Endothelial cell of umbilical vein (primary cell): ENCODE measurements around the gene NAV3.

ENCODE experiments used
- CTCF ChIP-seq, 2 donors: IDR thresholded peaks; 1 replicate in 1 of 2; 2 replicates in 1 of 2; pipeline ENCODE4 v1.5.1; 2011; ENCODE audit warnings: low read length in 2 of 2, mild to moderate bottlenecking in 2 of 2, moderate library complexity in 2 of 2, control low read depth in 1 of 2, inconsistent platforms in 1 of 2, low read depth in 1 of 2; ENCODE audit not compliant: insufficient read depth in 1 of 2; ENCODE audit errors: extremely low read depth in 1 of 2
- EZH2 ChIP-seq: IDR thresholded peaks from 2 replicates; pipeline ENCODE4 v1.6.1; 2012; ENCODE audit warnings: borderline replicate concordance, low read depth, mild to moderate bottlenecking, moderate library complexity, low read length, inconsistent platforms; ENCODE audit not compliant: severe bottlenecking
- FOS ChIP-seq: IDR thresholded peaks from 2 replicates; pipeline ENCODE4 v1.6.1; 2011; ENCODE audit warnings: mild to moderate bottlenecking, low read length, moderate library complexity, borderline replicate concordance; ENCODE audit not compliant: insufficient read depth
- GATA2 ChIP-seq: IDR thresholded peaks from 2 replicates; pipeline ENCODE4 v1.7.0; 2011; ENCODE audit warnings: low read depth, mild to moderate bottlenecking, moderate library complexity, mixed read lengths, low read length; ENCODE audit not compliant: insufficient read length, insufficient read depth
- JUN ChIP-seq: IDR thresholded peaks from 2 replicates; pipeline ENCODE4 v1.6.1; 2011; ENCODE audit warnings: borderline replicate concordance, low read depth; ENCODE audit not compliant: insufficient read length, insufficient read depth
- MAX ChIP-seq: IDR thresholded peaks from 2 replicates; pipeline ENCODE4 v1.6.1; 2011; ENCODE audit not compliant: insufficient read depth, insufficient read length
- MYC ChIP-seq: IDR thresholded peaks from one replicate; pipeline ENCODE4 v1.6.1; 2011; ENCODE audit warnings: mild to moderate bottlenecking, low read depth, low read length
- POLR2A ChIP-seq: IDR thresholded peaks from 2 replicates; pipeline ENCODE4 v1.6.1; 2012; ENCODE audit warnings: low read depth, mild to moderate bottlenecking, control low read depth, low read length
- POLR2AphosphoS5 ChIP-seq: IDR thresholded peaks from 2 replicates; pipeline ENCODE4 v1.6.1; 2012; ENCODE audit warnings: low read depth, mild to moderate bottlenecking, control low read depth, low read length, moderate library complexity; ENCODE audit not compliant: insufficient read depth

- no peak for TF ChIP-seq CTCF (IDR thresholded peaks at IDR 0.05; ENCODE audit: extremely low read depth in 1 of 2, insufficient read depth in 1 of 2, low read depth in 1 of 2, low read length in 2 of 2)
- no peak for TF ChIP-seq POLR2A
- no peak for TF ChIP-seq EZH2
- TF ChIP-seq POLR2AphosphoS5, result no peak
- TF ChIP-seq MYC, result no peak
- no peak for TF ChIP-seq MAX
- no peak for TF ChIP-seq GATA2
- TF ChIP-seq FOS, result no peak
- no peak for TF ChIP-seq JUN
Measured at GRCh38 chr12:77998236-77998786, 167.6 kb downstream of the NAV3 start.
